H1 (cell line): ENCODE data around the gene LRCH1.

Source experiments
- E2F6 ChIP-seq: IDR thresholded peaks from 2 replicates; pipeline ENCODE4 v1.6.1; 2012; ENCODE audit warnings: inconsistent platforms
- EZH2 ChIP-seq: fragments of 200-600 bp; sonication (generic); IDR thresholded peaks from 2 replicates; pipeline ENCODE4 v1.7.1; 2012; ENCODE audit warnings: low read depth, mild to moderate bottlenecking, moderate library complexity, low read length, inconsistent platforms; ENCODE audit not compliant: severe bottlenecking
- MAX ChIP-seq: IDR thresholded peaks from 2 replicates; pipeline ENCODE4 v1.6.1; 2012; ENCODE audit warnings: inconsistent platforms
- POLR2A ChIP-seq, 2 experiments: IDR thresholded peaks; 1 replicate in 1 of 2; 2 replicates in 1 of 2; pipeline ENCODE4 v1.6.1; 2011; ENCODE audit warnings: low read depth in 2 of 2, low read length in 2 of 2, mild to moderate bottlenecking in 2 of 2; ENCODE audit errors: control extremely low read depth in 1 of 2
- RAD21 ChIP-seq, 2 experiments: IDR thresholded peaks in 1 of 2; conservative IDR thresholded peaks in 1 of 2; 2 replicates each; pipeline ENCODE4 v1.6.1; 2011; ENCODE audit warnings: low read depth in 2 of 2, low read length in 2 of 2, improper control_type of control experiment in 1 of 2, inconsistent platforms in 1 of 2, mild to moderate bottlenecking in 1 of 2, moderate library complexity in 1 of 2
- TAF1 ChIP-seq: IDR thresholded peaks from 2 replicates; pipeline ENCODE4 v1.6.1; 2011; ENCODE audit warnings: mild to moderate bottlenecking, low read depth, low read length

- TF ChIP-seq MAX (no peak), EZH2 (no peak), RAD21 (IDR thresholded peaks at IDR 0.05 in 1 of 2, conservative IDR thresholded peaks at IDR 0.05 in 1 of 2; ENCODE audit: low read depth in 2 of 2, low read length in 2 of 2) (no peak), POLR2A (IDR thresholded peaks at IDR 0.05; ENCODE audit: control extremely low read depth in 1 of 2, low read depth in 2 of 2, low read length in 2 of 2) (no peak), TAF1 (no peak), E2F6 (no peak)
These were observed 229.7 kb downstream of the LRCH1 start for GRCh38 chr13:46782691-46783090.
